ENCODE data around the gene UNC119B. TPM values are rescaled to one million over a fixed set of nuclear protein-coding genes. Genes with fewer than 3 reads are reported as not detected.

Gene UNC119B
- total RNA-seq, 4 donors from 2014 or later = 5.0 to 20.3 (median 13.9) TPM

DNA sequence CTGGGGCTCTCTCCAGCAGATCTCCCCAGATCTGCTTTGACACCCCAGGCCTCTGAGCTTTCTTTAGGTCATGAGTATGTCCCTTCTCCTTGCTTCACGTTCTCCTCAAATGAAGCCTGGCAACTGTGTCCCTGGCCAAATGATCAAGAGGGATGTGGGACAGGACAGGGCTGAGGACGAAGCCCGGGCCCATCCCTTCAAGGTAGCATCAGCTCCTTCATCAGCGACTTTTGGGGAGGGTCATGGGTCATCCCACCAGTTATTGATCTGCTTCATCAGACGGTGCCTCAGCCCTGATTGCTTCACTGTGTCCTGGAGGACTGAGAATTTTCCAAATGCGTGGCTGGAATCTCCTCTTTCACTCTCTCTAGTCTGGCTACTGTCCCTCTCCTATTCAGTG, 47.7 kb downstream of the UNC119B start:
- 90 to 93% methylated on average over 6 of the region's 6 CpGs for WGBS, 2 donors
- TF ChIP-seq POLR2A (IDR thresholded peaks at IDR 0.05) = no peak
- no peak overlapping the region for H3K4me3 ChIP-seq (ENCODE audit: low read depth, poor library complexity, severe bottlenecking)
- intact Hi-C loops (cut with DNase I; ENCODE audit: low total_unique reads) = no loop called here
- DNase-seq (ENCODE audit: low spot score in 2 of 2) = peak in 1 of 2 donors; percentile 57

DNA sequence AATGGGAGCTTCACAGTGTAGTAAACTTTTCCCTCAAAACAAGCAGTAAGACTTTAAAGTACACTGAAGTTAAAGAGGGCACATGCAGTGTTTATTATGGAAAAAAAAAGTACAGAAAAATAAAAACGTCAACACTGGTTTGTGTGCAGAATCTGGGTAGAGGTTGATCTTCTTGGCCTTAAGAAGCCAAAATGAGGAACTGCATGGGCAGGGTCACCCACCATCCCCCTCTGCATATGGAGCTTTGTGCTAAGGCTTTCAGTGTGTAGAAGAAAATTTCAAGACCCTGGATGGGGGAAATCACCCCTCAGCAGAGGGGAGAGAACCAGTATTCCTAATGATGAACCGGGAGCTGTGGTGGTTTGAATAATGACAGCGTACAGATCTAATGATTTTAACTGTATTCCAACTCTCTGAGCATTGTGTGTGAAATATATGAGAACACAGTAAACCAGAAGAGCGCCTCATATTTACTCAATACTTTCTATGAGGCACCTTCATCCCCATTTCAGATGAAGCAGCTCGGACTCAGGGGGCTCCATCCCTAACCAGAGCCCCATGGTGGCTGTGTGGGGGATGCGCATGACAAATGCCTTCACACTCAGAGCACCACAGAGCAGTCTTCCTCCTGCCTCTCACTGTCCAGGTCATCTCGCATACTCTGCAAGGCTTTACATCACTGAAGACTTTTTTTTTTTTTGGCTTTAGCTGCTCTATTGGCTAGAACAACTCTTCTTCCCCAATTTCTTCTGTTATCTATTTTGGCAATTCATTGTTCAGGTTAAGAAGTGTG, 48.7 kb downstream of the UNC119B start:
- DNase-seq (ENCODE audit: low spot score in 2 of 2) = peak in 1 of 2 donors; percentile 49
- 89 to 92% methylated on average over 7 of the region's 7 CpGs for WGBS, 2 donors
- H3K4me3 ChIP-seq (ENCODE audit: low read depth, poor library complexity, severe bottlenecking) = no peak overlapping the region
- no peak for TF ChIP-seq POLR2A (IDR thresholded peaks at IDR 0.05)
- TF ChIP-seq, protein P1, sequence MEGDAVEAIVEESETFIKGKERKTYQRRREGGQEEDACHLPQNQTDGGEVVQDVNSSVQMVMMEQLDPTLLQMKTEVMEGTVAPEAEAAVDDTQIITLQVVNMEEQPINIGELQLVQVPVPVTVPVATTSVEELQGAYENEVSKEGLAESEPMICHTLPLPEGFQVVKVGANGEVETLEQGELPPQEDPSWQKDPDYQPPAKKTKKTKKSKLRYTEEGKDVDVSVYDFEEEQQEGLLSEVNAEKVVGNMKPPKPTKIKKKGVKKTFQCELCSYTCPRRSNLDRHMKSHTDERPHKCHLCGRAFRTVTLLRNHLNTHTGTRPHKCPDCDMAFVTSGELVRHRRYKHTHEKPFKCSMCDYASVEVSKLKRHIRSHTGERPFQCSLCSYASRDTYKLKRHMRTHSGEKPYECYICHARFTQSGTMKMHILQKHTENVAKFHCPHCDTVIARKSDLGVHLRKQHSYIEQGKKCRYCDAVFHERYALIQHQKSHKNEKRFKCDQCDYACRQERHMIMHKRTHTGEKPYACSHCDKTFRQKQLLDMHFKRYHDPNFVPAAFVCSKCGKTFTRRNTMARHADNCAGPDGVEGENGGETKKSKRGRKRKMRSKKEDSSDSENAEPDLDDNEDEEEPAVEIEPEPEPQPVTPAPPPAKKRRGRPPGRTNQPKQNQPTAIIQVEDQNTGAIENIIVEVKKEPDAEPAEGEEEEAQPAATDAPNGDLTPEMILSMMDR (IDR thresholded peaks at IDR 0.05) = no peak
- intact Hi-C loops (cut with DNase I; ENCODE audit: low total_unique reads) = no loop called here

DNA sequence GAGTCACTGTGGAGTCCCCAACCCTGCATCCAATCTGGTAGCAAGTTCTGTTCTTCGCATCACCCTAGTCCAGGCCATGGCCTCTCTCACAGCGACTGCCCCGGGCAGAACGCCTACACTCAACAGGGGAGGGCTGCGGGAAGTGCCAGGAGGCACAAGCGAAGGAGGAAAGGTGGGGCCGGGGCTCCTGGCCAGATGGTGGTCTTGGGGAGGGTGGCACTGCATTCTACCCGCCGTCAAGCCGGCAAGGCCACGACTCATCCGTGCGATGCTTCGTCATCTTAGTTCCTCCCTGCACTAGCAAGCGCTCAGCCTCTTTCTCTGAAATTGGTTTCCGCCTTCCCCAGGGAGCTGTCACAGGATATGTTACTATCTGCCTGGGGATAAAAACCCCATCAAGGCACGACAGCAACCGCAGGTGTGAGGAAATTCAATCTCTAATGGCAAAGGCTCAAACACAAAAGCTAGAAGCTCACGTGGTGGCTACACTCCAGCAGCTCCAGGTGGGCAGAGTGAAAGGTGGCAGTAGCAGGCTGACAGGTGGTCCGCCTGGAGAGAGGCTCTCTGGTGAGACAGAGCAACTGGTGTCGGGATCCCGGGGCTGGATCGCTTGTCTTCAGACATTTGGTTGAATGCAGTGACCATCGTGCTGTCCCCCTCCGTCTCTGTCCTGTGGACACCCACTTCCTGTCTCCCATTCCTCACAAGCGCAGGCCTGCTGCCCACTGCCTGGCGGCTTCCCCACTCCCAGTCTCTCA, 49.5 kb downstream of the UNC119B start:
- WGBS, 2 donors = 75 to 81% methylated on average over 27 of the region's 27 CpGs
- peak in 1 of 2 donors; percentile 84 for DNase-seq (ENCODE audit: low spot score in 2 of 2)
- H3K4me3 ChIP-seq (ENCODE audit: low read depth, poor library complexity, severe bottlenecking) = no peak overlapping the region
- TF ChIP-seq, protein P1 (IDR thresholded peaks at IDR 0.05) = no peak
- TF ChIP-seq POLR2A (IDR thresholded peaks at IDR 0.05) = no peak
- intact Hi-C loops (cut with DNase I; ENCODE audit: low total_unique reads) = no loop called here

DNA sequence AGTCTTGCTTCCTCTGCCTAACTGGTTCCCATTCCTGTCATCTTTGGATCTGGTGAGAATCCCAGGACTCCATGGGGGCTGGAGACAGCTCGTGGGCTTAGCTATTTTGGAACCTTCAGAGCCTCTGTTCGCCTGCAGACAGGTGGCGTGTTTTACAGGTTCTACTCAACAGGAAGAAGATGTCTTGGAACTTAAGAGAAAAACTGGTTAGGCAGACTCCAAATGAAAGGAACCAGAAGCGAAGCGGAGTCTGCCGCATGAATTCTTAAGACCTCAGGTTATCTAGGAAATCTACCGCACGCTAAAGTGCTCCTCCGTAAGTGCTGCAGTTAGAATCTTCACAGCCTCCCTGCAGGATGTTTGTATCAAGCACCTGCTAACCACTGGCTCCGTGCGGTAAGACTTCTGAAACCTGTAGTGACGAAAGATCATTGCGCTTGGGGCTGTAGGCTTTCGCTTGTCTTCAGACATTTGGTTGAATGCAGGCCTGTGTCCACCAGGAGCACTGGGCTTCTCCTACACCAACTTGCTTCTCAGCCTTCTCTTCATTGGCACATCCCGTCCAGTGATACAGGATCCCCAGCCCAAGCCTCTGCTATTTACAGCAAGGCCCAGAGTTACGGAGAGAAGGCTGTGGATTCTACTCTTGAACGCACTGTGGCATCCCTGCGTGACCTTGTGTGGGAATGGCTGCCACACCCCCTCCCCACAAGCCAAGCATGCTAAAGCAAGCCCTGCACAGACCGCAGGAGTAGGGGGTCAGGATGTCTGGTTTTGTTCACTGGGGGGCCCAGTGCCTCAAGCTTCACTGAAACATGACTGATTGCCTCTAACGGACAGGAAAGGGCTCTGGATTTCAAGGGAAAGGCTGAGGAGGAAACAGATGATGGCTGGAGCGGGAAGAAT, 50.3 kb downstream of the UNC119B start:
- TF ChIP-seq POLR2A (IDR thresholded peaks at IDR 0.05) = no peak
- H3K4me3 ChIP-seq (ENCODE audit: low read depth, poor library complexity, severe bottlenecking) = no peak overlapping the region
- intact Hi-C loops (cut with DNase I; ENCODE audit: low total_unique reads) = no loop called here
- DNase-seq (ENCODE audit: low spot score in 2 of 2) = peak in 1 of 2 donors; percentile 78
- whole genome bisulfite sequencing, 2 donors = 84 to 86% methylated on average over 21 of the region's 21 CpGs

DNA sequence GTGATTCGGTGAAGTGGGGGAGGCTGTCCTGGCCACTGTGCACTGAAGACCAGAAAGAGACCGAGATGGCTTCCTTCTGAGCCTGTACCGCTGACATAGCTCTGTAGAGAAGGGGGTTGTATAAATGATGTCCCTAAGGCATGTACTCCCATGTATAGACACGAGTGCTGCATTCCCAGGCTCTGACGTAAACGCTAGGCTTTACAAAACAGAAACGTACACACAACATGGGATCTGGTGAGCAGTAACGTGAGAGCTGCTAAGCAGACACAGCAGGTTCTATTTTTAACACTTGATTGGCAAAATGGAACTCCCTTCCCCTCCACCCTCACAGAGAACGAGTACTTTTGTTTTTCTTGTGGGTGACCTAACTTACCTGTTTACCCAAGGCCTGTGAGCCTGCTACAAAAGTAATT, 51.3 kb downstream of the UNC119B start:
- H3K4me3 ChIP-seq (ENCODE audit: low read depth, poor library complexity, severe bottlenecking) = no peak overlapping the region
- DNase-seq (ENCODE audit: low spot score in 2 of 2) = peak; percentile 41 to 74
- WGBS, 2 donors = 40 to 47% methylated on average over 9 of the region's 9 CpGs
- TF ChIP-seq, protein P1 (IDR thresholded peaks at IDR 0.05) = no peak
- no peak for TF ChIP-seq POLR2A (IDR thresholded peaks at IDR 0.05)
- intact Hi-C loops (cut with DNase I; ENCODE audit: low total_unique reads) = no loop called here

DNA sequence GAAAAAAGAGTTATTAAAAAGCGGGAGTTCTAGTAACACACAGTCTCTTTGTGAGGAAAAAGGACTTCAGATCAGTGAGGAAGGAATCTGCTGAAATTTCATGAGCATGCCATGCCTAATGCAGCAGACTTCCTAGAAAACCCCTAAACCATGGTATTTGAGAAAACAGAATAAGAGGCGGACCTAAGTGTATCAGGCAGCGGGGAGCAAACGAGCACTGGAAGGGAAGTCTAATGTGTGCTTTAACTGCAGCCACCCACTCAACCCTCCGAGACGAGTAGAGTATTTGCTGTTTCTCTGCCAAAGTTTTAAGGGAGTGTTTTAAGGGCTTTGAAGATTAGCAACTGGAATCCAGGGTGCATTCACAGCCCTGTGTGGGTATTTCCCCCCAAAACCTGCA, 51.8 kb downstream of the UNC119B start:
- TF ChIP-seq POLR2A (IDR thresholded peaks at IDR 0.05) = no peak
- TF ChIP-seq, protein P1 (IDR thresholded peaks at IDR 0.05) = no peak
- peak in 1 of 2 donors; percentile 31 for DNase-seq (ENCODE audit: low spot score in 2 of 2)
- intact Hi-C loops (cut with DNase I; ENCODE audit: low total_unique reads) = no loop called here

More for the DNA sequence above, 51.8 kb downstream of the UNC119B start:
- WGBS, 2 donors = 47 to 57% methylated on average over 6 of the region's 6 CpGs
- no peak overlapping the region for H3K4me3 ChIP-seq (ENCODE audit: low read depth, poor library complexity, severe bottlenecking)
